PC-9 (cell line): ENCODE measurements around the gene VSX2.

ENCODE experiments used
- EZH2 ChIP-seq: fragments of 200-600 bp; sonication (generic); IDR thresholded peaks from 2 replicates; pipeline ENCODE4 v1.8.0; 2017; ENCODE audit warnings: antibody characterized with exemption, low read depth
- TF ChIP-seq, protein P1 (sequence below): fragments of 200-600 bp; sonication (generic); conservative IDR thresholded peaks from 2 replicates; pipeline ENCODE4 v1.6.1; 2017; ENCODE audit warnings: mixed run types, antibody characterized with exemption, mild to moderate bottlenecking, moderate library complexity

DNA sequence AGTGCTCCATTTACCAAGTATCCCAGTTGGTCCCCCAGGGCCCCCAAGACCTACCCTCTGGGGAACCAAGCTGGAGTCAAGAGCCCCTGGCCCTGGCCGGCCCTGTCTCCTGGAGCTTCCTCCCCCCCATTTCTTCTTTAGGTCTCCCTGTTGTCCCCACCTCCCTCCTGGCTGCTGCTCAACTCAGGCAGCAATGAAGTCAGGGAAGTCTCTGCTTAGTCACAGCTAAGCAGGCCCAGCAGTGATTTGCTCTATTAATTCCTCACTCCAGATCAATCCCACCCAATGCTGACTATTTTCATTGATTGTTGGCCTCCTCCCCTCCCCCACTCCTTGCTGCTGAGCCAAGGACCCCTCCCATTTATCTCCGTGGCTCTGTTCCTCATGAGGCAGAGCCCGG, 28.3 kb downstream of the VSX2 start:
- TF ChIP-seq, protein P1, sequence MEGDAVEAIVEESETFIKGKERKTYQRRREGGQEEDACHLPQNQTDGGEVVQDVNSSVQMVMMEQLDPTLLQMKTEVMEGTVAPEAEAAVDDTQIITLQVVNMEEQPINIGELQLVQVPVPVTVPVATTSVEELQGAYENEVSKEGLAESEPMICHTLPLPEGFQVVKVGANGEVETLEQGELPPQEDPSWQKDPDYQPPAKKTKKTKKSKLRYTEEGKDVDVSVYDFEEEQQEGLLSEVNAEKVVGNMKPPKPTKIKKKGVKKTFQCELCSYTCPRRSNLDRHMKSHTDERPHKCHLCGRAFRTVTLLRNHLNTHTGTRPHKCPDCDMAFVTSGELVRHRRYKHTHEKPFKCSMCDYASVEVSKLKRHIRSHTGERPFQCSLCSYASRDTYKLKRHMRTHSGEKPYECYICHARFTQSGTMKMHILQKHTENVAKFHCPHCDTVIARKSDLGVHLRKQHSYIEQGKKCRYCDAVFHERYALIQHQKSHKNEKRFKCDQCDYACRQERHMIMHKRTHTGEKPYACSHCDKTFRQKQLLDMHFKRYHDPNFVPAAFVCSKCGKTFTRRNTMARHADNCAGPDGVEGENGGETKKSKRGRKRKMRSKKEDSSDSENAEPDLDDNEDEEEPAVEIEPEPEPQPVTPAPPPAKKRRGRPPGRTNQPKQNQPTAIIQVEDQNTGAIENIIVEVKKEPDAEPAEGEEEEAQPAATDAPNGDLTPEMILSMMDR, result no peak
- no peak for TF ChIP-seq EZH2
